ENCODE results near the gene PHC2.

The PHC2 gene

DNA sequence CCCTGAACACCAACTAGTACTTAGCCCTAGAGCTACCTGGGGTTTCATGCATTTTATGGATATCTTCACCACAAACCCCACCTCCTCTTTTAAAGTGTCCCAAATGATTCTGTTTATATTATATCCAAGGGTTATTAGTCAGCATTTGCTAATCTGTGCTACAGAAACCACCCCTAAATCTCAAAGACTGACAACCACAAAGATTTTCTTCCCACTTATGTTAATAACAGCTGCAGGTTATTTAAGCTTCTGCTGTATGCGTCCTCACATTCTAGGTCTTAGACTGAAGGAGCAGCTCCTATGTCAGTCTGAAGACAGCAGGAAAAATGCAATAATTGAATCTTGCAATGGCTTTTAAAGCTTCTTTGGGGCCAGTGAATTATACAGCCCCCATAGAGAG is 11.2 kb upstream of the PHC2 start:
- Histone ChIP-seq H3K79me2 (ENCODE audit: control insufficient read depth, insufficient read depth, low read length, poor library complexity) (no peaks in the 10 kb centered on the region), H3K9me3 (ENCODE audit: insufficient read depth, low read depth, low read length) (no peaks in the 10 kb centered on the region), H3K27ac (ENCODE audit: low read depth, low read length) (no peak overlapping the region), H3K4ac (ENCODE audit: low read depth, low read length) (no peak overlapping the region), H2AK5ac (ENCODE audit: low read length) (no peak overlapping the region), H4K8ac (ENCODE audit: low read depth, low read length) (no peak overlapping the region), H2AFZ (ENCODE audit: insufficient read depth, low read length, poor library complexity) (no peak overlapping the region), H2BK5ac (ENCODE audit: low read depth, low read length, poor library complexity) (no peak overlapping the region), H3K14ac (ENCODE audit: low read length) (no peak overlapping the region), H4K91ac (ENCODE audit: low read depth, low read length) (no peak overlapping the region), H3K4me1 (ENCODE audit: control insufficient read depth in 1 of 2, insufficient read depth in 2 of 2, low read length in 2 of 2) (no peaks in the 10 kb centered on the region), H3K23ac (ENCODE audit: low read length) (no peak overlapping the region), H2BK120ac (ENCODE audit: insufficient read depth, low read length, poor library complexity) (no peak overlapping the region), H3K9ac (ENCODE audit: low read length) (no peak overlapping the region), H4K12ac (ENCODE audit: low read depth, low read length) (no peak overlapping the region), H2BK12ac (ENCODE audit: low read length) (no peak overlapping the region), H3K79me1 (ENCODE audit: low read length) (no peaks in the 10 kb centered on the region), H3K27me3 (ENCODE audit: insufficient read depth, low read length) (no peaks in the 10 kb centered on the region), H3K36me3 (ENCODE audit: control insufficient read depth in 1 of 2, insufficient read depth in 2 of 2, low read length in 2 of 2) (no peaks in the 10 kb centered on the region), H3K4me2 (ENCODE audit: low read length) (no peak overlapping the region), H3K18ac (ENCODE audit: low read length) (no peak overlapping the region), H3K4me3 (ENCODE audit: low read depth, low read length) (no peak overlapping the region)
- no peak for DNase-seq
- no CpG with 5 or more reads among the region's 1 CpG for whole genome bisulfite sequencing (ENCODE audit: extremely low coverage, insufficient coverage, insufficient read length)

DNA sequence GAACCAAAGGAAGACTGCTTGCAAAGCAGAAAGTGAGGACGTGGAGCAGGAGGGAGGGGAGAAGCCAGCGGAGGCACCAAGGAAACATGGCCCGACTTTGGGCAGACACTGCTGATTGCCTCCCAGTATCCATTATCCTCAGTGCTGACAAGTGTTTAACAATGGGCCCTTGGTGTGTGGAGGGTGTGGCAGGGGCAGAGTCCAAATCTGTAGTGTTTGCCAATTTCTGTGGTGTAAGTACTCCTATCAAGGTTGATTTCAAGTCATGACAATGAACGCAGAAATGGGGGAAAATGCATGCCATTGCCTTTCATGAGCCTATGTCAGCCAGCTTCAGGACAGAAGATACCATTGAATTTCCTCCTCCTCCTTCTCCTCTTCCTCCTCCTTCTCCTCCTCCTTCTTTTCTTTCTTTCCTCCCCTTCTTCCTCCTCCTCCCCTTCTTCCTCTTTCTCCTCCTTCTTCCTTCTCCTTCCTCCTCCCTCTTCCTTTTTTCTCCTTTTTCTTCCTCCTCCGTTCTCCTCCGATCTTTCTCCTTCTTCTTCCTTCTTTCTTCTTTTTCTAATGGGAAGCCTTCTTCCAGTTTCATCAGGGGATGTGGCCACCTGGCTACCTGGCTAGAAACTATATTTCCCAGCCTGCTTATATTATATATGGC is 10.3 kb upstream of the PHC2 start:
- no peak overlapping the region for H4K12ac ChIP-seq (ENCODE audit: low read depth, low read length)
- no peaks in the 10 kb centered on the region for H3K27me3 ChIP-seq (ENCODE audit: insufficient read depth, low read length)
- H2AK5ac ChIP-seq (ENCODE audit: low read length) = no peak overlapping the region
- H3K27ac ChIP-seq (ENCODE audit: low read depth, low read length) = no peak overlapping the region
- no peak overlapping the region for H2BK12ac ChIP-seq (ENCODE audit: low read length)
- H3K23ac ChIP-seq (ENCODE audit: low read length) = no peak overlapping the region
- no peaks in the 10 kb centered on the region for H3K36me3 ChIP-seq (ENCODE audit: control insufficient read depth in 1 of 2, insufficient read depth in 2 of 2, low read length in 2 of 2)
- 100% methylated on average over 2 of the region's 6 CpGs for WGBS (ENCODE audit: extremely low coverage, insufficient coverage, insufficient read length)
- no peak overlapping the region for H3K4me3 ChIP-seq (ENCODE audit: low read depth, low read length)
- H3K79me2 ChIP-seq (ENCODE audit: control insufficient read depth, insufficient read depth, low read length, poor library complexity) = no peaks in the 10 kb centered on the region
- no peak overlapping the region for H2BK120ac ChIP-seq (ENCODE audit: insufficient read depth, low read length, poor library complexity)
- H3K9me3 ChIP-seq (ENCODE audit: insufficient read depth, low read depth, low read length) = no peaks in the 10 kb centered on the region
- no peaks in the 10 kb centered on the region for H3K4me1 ChIP-seq (ENCODE audit: control insufficient read depth in 1 of 2, insufficient read depth in 2 of 2, low read length in 2 of 2)
- no peak overlapping the region for H2AFZ ChIP-seq (ENCODE audit: insufficient read depth, low read length, poor library complexity)
- no peak overlapping the region for H4K8ac ChIP-seq (ENCODE audit: low read depth, low read length)
- H3K18ac ChIP-seq (ENCODE audit: low read length) = no peak overlapping the region
- no peak overlapping the region for H4K91ac ChIP-seq (ENCODE audit: low read depth, low read length)
- H3K79me1 ChIP-seq (ENCODE audit: low read length) = no peaks in the 10 kb centered on the region
- H3K9ac ChIP-seq (ENCODE audit: low read length) = no peak overlapping the region
- no peak overlapping the region for H3K14ac ChIP-seq (ENCODE audit: low read length)
- H3K4me2 ChIP-seq (ENCODE audit: low read length) = no peak overlapping the region
- H3K4ac ChIP-seq (ENCODE audit: low read depth, low read length) = no peak overlapping the region
- DNase-seq = no peak
- no peak overlapping the region for H2BK5ac ChIP-seq (ENCODE audit: low read depth, low read length, poor library complexity)

DNA sequence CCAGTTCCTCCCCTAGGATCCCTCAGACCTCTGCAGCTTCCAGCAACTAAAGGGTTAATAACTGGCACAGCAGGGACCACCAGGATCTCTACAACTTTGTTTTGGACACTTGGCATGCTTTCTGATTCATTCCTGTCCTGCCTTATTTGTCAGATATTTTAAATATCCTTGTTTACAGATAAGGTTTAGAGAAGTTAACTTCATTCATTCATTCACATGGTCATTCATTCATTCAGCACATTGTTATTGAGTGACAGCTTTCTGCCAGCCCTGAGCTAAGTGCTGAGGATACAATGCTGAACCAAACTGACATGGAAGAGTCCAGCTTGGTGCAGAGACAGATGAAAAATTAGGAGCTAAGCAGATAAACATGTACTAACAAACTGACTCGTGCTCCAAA is 8.8 kb upstream of the PHC2 start:
- H2BK5ac ChIP-seq (ENCODE audit: low read depth, low read length, poor library complexity) = no peak overlapping the region
- H3K4me3 ChIP-seq (ENCODE audit: low read depth, low read length) = no peak overlapping the region
- H3K9ac ChIP-seq (ENCODE audit: low read length) = no peak overlapping the region
- no peaks in the 10 kb centered on the region for H3K27me3 ChIP-seq (ENCODE audit: insufficient read depth, low read length)
- no peak overlapping the region for H4K91ac ChIP-seq (ENCODE audit: low read depth, low read length)
- no peak overlapping the region for H2AK5ac ChIP-seq (ENCODE audit: low read length)
- H3K4me1 ChIP-seq (ENCODE audit: control insufficient read depth in 1 of 2, insufficient read depth in 2 of 2, low read length in 2 of 2) = no peaks in the 10 kb centered on the region
- WGBS (ENCODE audit: extremely low coverage, insufficient coverage, insufficient read length) = no CpG with 5 or more reads among the region's 1 CpG
- H2BK12ac ChIP-seq (ENCODE audit: low read length) = no peak overlapping the region
- no peak overlapping the region for H3K14ac ChIP-seq (ENCODE audit: low read length)
- H3K4ac ChIP-seq (ENCODE audit: low read depth, low read length) = no peak overlapping the region
- no peaks in the 10 kb centered on the region for H3K79me2 ChIP-seq (ENCODE audit: control insufficient read depth, insufficient read depth, low read length, poor library complexity)
- H3K36me3 ChIP-seq (ENCODE audit: control insufficient read depth in 1 of 2, insufficient read depth in 2 of 2, low read length in 2 of 2) = no peaks in the 10 kb centered on the region
- H4K12ac ChIP-seq (ENCODE audit: low read depth, low read length) = no peak overlapping the region
- no peak overlapping the region for H3K18ac ChIP-seq (ENCODE audit: low read length)
- no peak overlapping the region for H2BK120ac ChIP-seq (ENCODE audit: insufficient read depth, low read length, poor library complexity)
- DNase-seq = no peak
- no peak overlapping the region for H4K8ac ChIP-seq (ENCODE audit: low read depth, low read length)
- H3K27ac ChIP-seq (ENCODE audit: low read depth, low read length) = no peak overlapping the region
- H3K23ac ChIP-seq (ENCODE audit: low read length) = no peak overlapping the region
- H3K4me2 ChIP-seq (ENCODE audit: low read length) = no peak overlapping the region
- H2AFZ ChIP-seq (ENCODE audit: insufficient read depth, low read length, poor library complexity) = no peak overlapping the region
- H3K79me1 ChIP-seq (ENCODE audit: low read length) = no peaks in the 10 kb centered on the region
- no peaks in the 10 kb centered on the region for H3K9me3 ChIP-seq (ENCODE audit: insufficient read depth, low read depth, low read length)

DNA sequence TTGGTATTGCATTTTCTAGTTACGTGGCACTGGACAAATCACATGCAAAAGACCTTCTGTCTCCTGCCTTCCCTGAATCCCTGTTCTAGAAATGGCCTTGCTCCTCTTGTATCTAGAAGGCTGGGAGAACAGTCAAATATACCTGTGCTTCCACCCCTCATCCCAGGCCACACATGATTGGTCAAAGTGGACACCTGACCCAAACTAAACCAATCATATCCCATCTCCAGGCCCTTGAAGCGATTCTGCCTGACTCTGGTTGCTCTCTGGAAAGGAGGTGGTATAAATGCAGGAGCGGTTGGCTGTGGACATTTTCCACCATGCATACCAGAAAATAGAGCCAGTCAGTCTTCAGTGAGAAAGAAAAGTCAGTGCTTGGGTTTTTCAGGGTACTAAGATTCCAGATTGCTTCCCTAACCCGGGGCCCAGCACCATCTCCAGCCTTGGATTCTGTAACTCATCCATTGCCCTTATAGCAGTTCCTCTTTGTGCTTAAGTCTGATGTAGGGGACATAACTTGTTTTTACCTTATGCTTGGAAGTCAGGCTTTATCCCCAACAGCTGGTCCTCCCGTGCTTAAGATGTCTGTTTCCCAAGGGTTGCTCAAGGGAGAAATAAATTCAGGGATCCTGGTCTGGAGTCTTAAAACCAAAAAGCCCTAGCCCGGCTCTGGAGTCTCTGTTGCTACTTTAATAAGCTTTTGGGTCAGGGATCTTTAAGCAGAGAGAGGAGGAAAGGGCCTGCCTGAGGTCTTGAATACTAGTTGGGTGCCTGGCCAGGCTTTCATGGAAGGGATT is 7.7 kb upstream of the PHC2 start:
- no peak overlapping the region for H3K4me2 ChIP-seq (ENCODE audit: low read length)
- H2BK120ac ChIP-seq (ENCODE audit: insufficient read depth, low read length, poor library complexity) = no peak overlapping the region
- H3K14ac ChIP-seq (ENCODE audit: low read length) = no peak overlapping the region
- H2AK5ac ChIP-seq (ENCODE audit: low read length) = no peak overlapping the region
- H3K9ac ChIP-seq (ENCODE audit: low read length) = no peak overlapping the region
- DNase-seq = no peak
- no peaks in the 10 kb centered on the region for H3K79me1 ChIP-seq (ENCODE audit: low read length)
- WGBS (ENCODE audit: extremely low coverage, insufficient coverage, insufficient read length) = no CpG with 5 or more reads among the region's 6 CpGs
- H3K36me3 ChIP-seq (ENCODE audit: control insufficient read depth in 1 of 2, insufficient read depth in 2 of 2, low read length in 2 of 2) = no peaks in the 10 kb centered on the region
- no peak overlapping the region for H4K91ac ChIP-seq (ENCODE audit: low read depth, low read length)
- no peak overlapping the region for H2AFZ ChIP-seq (ENCODE audit: insufficient read depth, low read length, poor library complexity)
- H2BK12ac ChIP-seq (ENCODE audit: low read length) = no peak overlapping the region
- H3K27ac ChIP-seq (ENCODE audit: low read depth, low read length) = no peak overlapping the region
- H3K27me3 ChIP-seq (ENCODE audit: insufficient read depth, low read length) = no peaks in the 10 kb centered on the region
- no peaks in the 10 kb centered on the region for H3K79me2 ChIP-seq (ENCODE audit: control insufficient read depth, insufficient read depth, low read length, poor library complexity)
- no peak overlapping the region for H3K23ac ChIP-seq (ENCODE audit: low read length)
- no peak overlapping the region for H3K18ac ChIP-seq (ENCODE audit: low read length)
- H3K4ac ChIP-seq (ENCODE audit: low read depth, low read length) = no peak overlapping the region
- H3K4me1 ChIP-seq (ENCODE audit: control insufficient read depth in 1 of 2, insufficient read depth in 2 of 2, low read length in 2 of 2) = peaks cover 0 to 4% of the 10 kb centered on the region in 2 experiments
- no peak overlapping the region for H3K4me3 ChIP-seq (ENCODE audit: low read depth, low read length)
- no peak overlapping the region for H4K12ac ChIP-seq (ENCODE audit: low read depth, low read length)
- no peak overlapping the region for H2BK5ac ChIP-seq (ENCODE audit: low read depth, low read length, poor library complexity)
- no peaks in the 10 kb centered on the region for H3K9me3 ChIP-seq (ENCODE audit: insufficient read depth, low read depth, low read length)
- H4K8ac ChIP-seq (ENCODE audit: low read depth, low read length) = no peak overlapping the region

All from trophoblast cell (in vitro differentiated cells and primary cell).